Measurements from ENCODE around the gene HOXC11.

HOXC11 gene

DNA sequence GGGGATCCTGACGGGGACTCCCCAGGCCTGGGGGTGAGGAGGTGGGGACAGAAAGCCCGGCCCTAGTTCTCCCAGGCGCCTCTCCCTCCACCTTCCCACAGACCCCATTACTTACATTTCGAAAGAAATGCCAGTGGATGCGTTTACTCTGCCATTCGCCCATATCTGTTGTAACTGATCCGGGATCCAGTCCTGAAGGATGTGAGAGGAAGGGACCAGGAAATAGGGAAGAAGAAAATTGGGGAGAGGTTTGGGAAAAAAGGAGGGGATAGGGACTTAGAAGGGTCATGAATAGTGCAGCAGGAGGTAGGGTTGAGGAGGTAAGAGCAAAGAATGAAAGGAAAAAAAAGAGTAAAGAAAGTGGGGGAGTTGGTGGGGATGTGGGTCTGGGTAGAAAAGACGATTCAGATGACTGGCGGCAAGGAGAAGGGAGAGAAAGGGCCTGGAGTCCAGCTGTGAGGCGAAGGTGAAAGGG lies 17.1 kb upstream of the HOXC11 start:
- H3K4me3 ChIP-seq (ENCODE audit: low read depth, low read length), result no peak overlapping the region
- no peak for TF ChIP-seq CTCF (IDR thresholded peaks at IDR 0.05; ENCODE audit: low read depth, low read length)

- TF ChIP-seq CTCF (IDR thresholded peaks at IDR 0.05; ENCODE audit: low read depth, low read length), result no peak
Observed at GRCh38 chr12:53956251-53956887, 16.6 kb upstream of the HOXC11 start.

DNA sequence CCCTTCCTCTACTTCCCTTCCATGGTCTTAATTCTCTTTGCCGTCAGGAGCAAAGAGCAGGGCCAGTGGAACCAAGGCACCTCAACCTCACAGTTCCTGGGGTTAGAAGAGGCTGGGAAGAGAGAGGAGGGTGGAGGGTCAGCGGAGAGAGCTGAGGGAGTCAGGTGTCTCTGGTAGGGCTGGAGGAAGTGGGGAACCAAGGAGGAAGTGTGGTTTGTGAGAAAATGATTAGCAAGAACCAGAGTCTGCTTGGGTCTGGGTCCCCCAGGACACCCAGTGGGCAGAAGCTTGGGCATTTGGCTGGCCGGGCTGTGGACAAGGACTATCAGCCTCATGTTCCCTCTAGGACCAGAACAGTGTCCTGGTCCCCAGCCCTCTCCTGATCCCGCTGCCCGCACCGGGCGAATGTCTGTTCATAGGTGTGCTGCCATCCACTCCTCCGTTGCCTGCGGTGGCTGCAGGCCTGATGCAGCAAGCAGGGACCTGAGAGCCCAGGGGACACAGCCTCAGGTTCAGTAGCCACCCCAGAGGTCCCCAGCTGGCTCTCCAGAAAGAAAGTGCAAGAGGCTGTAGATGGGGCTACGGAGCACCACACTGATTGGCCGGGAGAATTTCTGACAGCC lies 15.9 kb upstream of the HOXC11 start:
- TF ChIP-seq CTCF (IDR thresholded peaks at IDR 0.05; ENCODE audit: low read depth, low read length), result no peak

More at GRCh38 chr12:53956251-53956887, 16.6 kb upstream of the HOXC11 start:
- H3K4me3 ChIP-seq (ENCODE audit: low read depth, low read length), result no peak overlapping the region

DNA sequence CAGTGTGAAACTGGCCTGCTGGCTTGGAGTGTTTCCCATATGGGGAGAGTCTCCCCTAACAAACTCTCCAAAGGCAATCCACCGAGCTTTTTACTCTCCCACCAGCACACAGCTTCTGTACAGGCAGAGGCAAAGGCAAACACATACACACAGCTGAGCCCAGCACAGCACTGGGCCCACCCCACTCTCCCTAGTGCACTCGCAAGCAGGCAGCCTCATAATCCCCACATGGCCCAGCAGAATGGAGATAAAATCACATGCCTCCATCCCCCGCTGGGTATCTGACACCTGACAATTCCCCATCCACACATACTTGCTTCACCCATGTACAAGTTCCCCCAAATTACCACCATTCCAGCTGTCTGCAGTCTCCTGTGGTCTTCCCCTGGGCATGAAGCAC lies 14.8 kb upstream of the HOXC11 start:
- no peak for TF ChIP-seq CTCF (IDR thresholded peaks at IDR 0.05; ENCODE audit: low read depth, low read length)
- H3K4me3 ChIP-seq (ENCODE audit: low read depth, low read length), result no peak overlapping the region

More for the DNA sequence above, 15.9 kb upstream of the HOXC11 start:
- no peak overlapping the region for H3K4me3 ChIP-seq (ENCODE audit: low read depth, low read length)

GRCh38 chr12:53959314-53959713 lies 13.6 kb upstream of the HOXC11 start:
- H3K4me3 ChIP-seq (ENCODE audit: low read depth, low read length), result no peak overlapping the region
- no peak for TF ChIP-seq CTCF (IDR thresholded peaks at IDR 0.05; ENCODE audit: low read depth, low read length)

DNA sequence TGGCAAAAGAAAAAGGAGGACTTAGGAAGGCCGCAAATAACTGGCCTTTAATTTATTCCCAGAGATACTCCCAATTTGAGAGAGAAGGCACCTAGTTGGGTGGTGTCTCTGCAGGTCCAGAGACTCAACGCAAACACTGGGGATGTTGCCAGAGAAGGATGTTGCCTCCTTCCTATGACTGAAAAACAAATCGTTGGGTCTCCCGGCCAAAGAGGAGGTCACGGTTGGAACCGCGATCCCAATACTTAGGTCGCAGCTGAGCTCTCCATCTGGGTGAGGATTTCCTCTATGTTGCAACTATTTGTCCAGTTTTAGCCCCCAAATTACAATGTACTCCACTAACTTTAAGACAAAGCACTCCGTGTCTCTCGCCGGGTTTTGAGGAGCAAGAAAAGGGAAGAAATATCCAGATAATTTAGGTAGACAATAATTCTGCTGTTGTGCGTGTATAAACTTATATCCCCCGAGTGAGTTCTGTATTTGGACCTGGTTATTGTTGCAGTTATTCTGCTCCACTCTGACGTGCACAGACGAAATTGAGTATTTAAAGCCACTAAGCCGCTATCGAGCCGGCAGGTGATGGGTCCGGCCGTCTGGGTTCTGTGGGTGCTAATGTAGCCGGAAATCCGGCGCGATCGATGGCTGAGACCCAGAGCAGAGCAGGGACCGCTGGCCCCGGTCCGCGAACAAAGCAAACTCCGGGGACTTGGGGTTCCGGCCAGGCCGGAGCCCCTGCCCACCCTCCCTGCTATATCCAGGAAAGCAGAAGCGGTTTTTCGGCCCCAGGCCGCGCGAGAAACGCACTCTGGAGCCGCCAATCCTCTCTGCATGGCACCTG lies 12.5 kb upstream of the HOXC11 start:
- TF ChIP-seq CTCF (IDR thresholded peaks at IDR 0.05; ENCODE audit: low read depth, low read length), result no peak
- no peak overlapping the region for H3K4me3 ChIP-seq (ENCODE audit: low read depth, low read length)

Measured in WI38 (cell line).